HG03108 (cell line): Measurements from ENCODE around the gene ESAM.
"Not testable (repeated sequence)": the region's sequence is repeated elsewhere in the genome, so short reads cannot be mapped to it uniquely, and the experiment has no call there.

Experiments used
- ATAC-seq: cut with Tn5 transposase; IDR thresholded peaks from one replicate; pipeline ENCODE4 v1.9.1; 2021; ENCODE audit warnings: moderate library complexity; ENCODE audit not compliant: unreplicated experiment

Gene ESAM

DNA sequence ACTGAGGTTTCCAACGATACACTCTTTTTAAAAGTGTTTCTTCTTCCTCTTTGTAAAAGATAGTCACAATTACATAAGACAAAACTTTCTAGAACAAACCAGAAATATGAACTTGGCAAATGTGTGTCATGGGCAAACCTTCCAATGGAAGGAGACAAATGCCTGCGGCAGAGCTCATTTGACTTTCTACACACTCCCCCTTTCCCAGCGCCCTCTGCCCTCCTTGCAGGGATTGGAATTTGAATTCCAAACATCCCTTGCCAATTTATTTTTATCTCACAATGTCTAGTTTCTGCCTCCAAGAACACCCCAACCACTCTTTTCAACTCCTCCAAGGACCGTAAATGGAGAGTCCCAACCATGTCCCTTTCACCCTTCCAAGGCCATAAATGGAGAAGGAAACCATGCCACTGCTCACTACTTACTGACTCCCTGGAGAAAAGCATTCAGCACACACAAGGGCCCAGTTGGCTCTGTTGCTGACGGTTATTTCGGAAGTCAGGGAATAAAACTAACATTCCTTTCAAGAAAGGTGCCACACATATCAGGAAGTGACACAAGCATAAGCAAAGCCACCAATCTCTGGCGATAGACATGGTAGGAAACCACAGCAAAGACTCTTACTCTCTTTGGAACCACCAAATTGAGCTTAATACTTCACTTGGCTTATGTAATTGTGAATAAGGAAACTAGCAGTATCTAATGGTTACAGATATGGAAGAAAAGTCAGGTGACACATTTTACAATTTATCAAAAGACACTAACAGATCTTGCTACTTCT lies 15.0 kb upstream of the ESAM start:
- no peak for ATAC-seq

GRCh38 chr11:124770959-124771358 lies 8.9 kb upstream of the ESAM start:
- ATAC-seq = not testable (repeated sequence)

GRCh38 chr11:124769806-124770774 lies 8.0 kb upstream of the ESAM start:
- no peak for ATAC-seq

- ATAC-seq = no peak
Measured at GRCh38 chr11:124768914-124769313, 6.8 kb upstream of the ESAM start.

DNA sequence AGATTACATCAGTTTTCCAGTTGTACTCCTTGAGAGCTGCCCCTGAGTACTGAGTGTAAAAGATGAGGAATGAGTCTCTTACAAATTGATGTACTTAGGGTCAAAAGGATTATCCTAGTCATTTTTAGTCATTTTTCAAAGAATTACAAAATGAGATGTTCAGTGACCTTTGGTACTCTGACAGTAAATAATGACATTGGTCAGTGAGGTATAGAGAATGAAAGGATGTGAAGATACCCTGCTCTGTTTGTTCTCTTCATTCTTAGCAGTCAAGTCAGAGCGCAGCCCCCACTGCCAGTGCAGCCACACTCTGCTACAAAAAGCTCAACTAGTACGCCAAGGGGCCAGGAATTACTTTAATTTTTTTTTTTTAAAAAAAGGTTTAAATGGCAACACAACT lies 4.1 kb upstream of the ESAM start:
- no peak for ATAC-seq

DNA sequence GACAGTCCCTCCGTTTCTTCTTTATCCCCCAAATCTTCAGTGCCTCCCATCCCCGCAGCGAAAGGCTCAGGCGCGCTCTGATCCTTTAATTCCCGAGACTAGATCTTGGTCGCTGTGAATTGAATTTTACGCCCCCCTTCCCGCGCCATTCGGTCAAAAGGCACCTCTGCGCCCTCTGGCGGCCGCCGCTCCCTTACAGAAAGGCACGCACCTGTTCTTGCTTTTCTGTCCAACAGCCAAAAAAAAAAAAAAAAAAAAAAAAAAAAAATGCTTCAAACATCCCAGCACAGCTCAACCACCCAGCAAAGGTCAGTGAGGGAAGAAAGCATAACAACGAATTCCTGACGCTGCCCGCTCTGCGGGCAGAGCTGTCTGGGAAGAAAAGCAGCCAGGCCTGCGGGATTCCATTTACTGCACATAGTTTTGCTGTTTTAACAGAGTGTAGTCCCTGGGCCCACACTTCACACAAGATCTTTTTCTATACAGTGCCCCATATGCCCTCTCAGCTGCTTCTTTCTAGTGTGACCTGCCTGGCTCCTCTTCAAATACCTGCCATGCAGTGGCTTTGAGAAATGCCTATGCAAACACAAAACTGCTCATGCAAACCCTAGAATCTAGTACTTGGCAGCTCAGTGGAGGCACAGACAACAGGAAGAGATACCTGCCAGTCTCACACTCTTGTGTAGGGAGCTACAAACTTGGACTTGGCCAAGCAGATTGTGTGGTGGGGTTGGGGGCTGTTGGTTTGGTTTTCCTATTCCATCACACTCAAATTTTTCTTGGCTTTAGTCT lies 1.3 kb upstream of the ESAM start:
- ATAC-seq = no peak

DNA sequence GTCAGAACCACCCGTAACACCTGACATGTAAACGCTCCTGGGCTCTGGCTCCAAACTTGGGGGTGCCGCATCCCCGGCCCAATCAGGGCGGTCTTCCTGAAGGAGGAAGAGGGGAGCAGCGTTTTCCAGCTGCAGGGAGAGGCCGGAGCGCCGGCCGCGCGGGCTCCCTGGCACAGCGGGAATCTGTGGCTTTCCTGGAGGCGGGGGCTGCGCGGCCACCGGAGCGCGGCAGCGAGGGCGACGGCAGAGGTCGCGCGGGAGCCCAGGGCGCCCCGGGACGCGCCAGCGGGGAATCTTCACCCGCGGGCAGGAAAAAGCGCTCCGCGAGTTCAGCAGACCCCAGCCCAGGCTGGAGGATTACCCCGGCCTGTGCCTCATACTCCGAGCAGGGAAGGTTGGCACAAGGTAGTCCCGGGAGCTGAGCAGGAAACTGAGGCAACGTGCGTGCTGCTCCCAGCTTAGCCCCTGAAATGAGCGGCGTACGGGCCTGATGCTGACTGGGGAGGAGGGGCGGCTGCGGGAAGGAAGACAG lies 600 bp upstream of the ESAM start:
- peak; percentile 5 for ATAC-seq

GRCh38 chr11:124761301-124762104 lies 587 bp downstream of the ESAM start:
- ATAC-seq = no peak

- ATAC-seq = no peak
Measured at GRCh38 chr11:124760806-124761205, 1.3 kb downstream of the ESAM start.

DNA sequence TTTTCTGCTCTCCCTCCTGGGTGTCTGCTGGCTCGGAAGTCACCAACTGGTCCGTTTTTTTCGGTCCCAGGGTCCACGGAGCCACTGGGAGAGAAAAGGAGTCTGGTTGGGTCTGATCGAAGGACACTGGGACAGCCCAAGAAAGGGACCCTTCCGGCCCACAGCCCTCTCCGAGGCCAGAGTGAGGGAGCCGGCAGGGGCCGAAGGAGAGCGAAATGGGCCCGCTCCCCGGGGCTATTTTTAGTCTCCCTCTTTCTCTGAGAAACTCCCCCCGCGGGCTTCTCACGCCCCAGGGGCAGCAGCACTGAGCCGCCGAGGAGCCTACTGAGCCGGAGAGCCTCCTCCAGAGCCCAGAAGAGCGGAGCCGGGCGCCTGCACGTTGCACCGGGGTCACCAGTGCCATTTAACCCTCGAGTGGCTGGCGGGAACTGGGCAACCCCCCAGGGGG lies 1.9 kb downstream of the ESAM start:
- ATAC-seq = no peak

DNA sequence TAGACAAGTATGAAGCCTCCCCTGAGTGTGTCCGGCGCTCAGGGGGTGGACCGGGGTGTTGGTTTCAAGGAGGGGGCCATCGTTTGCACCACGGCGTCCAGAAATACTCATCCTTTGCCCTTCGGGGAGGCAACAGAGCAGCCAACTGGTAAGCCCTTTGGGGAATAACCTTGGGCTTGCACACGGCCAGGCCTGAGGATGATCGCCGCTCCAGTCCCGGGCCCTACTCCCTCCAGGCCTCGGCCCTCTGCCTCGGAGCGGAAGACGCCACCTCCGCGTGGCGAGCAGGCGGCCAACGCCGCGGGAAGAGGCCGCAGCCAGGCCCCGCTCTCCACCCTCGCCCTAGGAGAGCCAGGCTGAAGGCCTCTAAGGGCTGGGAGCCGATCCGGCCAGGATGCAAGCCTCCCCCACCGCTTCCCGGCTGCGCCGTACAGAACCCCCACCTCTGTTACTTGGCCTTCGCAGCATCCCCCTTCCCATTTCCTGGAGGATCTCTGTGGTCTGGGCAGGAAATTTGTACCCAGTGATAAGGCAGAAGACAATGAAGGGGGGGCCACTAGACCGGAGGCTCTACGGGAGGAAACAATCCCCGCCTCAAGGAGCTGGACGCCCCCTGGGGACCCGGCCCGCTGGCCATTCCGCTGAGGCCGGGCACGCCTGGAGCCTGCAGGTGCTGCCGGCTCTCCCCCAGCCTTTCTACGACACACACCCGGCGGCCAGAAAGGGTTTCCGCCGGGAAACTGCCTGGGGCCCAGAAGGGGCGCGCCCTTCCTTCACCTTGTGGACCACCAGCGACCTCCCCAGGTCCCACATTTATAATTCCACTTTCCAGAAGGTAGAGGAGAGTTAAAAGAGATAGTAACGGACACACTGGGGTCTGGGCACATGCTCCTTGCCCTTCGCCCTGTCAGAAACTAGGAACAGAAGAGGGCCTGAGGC lies 2.6 kb downstream of the ESAM start:
- no peak for ATAC-seq

DNA sequence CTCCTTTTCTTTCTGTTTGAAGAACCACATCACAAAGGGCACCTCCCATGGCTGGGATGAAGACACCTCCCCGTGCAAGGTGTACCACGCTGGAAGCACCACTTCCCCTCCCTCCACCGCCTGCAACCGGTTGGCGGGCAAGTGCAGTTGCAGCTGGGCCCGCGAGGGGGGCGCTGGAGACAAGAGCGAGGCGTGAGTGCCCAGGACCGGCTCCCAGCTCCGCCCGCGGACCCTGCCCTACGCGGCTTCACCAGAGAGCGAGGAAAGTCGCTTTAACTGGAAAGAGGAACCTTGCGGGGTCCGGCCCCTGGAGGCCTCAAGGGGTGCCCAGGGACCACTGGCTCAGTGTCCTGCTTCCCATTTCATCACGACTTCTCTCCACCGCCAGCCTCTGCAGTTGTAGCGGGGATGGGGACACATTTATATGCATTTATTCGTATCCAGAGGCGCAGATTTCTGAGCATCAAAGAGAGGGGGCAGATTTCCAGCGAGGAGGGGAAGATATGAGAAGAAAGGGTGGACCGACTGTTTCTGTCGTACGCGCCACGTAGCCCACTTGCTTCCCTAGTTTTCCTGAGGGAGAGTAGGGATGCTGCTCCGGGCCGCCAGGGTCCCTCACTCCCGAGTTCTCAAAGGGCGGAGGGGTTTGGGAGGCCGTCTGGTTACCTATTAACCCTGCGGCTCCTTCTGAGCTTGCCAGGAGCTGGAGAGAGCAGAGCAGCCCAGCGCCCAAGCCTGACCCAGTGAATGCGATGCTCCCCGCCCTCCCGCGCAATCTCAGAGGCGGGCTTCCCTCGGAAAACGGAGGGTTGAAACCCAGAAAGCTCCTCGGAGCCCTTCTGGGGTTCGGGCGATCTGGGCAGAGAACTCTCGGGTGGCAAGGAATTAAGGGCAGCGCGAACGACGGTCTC lies 3.5 kb downstream of the ESAM start:
- ATAC-seq = peak; percentile 38

DNA sequence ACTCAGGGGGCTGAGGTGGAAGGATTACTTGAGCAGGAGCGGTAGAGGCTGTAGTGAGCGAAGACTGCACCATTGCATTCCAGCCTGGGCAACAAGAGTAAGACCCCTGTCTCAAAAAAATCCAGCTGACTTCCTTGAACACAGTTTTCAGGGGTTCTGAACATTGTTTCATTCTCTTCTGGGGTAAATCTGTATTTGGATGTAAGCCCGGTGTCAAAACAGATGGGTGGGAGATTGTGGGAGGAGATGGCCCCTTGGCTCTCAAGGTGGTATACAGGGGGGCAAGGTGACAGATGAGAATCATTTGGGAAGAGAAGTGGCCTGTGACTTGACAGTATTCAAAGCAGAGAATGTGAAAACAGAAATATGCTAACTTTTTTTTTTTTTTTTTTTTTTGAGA lies 4.8 kb downstream of the ESAM start:
- no peak for ATAC-seq

DNA sequence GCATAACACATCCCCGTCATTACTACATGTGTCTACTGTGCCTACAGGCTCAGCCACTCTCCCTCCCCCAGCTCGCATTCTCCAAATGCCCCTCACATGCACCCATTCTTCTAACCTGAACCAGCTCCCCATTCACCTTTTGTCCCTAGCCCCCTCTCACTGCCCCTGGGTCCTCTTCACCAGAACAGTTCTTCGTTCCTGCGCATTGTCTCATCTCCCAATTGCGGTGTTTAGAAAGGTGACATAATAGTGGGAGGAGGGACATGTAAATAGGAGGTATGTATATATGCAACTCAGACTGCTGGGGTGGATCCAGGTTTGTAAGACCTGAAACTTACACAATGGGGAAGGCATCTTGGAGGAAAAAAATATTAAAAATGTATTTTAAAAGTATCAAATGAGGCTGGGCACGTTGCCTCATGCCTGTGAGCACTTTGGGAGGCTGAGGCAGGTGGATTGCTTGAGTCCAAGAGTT lies 5.3 kb downstream of the ESAM start:
- ATAC-seq = no peak

DNA sequence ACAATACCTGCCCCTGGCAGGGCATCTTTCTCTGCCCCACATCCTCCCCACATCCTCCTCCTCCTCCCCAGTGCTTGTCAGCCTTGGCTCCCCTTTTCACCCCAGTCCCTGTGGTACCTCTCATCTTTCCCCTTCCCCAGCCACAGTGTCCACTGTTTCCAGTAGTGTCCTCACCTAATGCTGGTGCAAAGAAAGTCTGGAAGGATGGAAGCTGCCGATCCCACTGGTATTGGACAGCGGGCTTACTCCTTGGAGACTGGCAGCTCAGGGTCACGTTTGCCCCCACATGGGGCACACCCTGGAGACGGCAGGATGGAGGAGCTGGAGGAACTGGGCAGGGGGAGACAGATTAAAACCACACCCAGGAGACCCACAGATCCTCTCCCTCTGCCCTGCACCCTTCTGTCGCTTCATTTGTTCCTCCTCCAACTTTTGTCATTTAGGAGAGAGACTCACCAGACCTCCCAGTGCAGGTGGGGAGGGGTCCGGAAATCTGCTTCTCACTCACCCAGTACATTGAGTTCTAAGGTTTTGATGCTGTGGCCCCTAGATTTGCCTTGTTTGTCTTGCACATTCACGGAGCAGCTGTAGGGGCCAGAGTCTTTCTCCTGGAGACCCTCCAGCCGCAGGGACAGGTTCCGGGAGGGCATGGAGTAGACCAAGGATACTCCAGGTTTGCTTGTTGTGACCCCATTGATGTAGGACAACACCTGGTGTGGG lies 5.9 kb downstream of the ESAM start:
- no peak for ATAC-seq

- ATAC-seq = no peak
Measured at GRCh38 chr11:124754710-124755109, 7.4 kb downstream of the ESAM start.

DNA sequence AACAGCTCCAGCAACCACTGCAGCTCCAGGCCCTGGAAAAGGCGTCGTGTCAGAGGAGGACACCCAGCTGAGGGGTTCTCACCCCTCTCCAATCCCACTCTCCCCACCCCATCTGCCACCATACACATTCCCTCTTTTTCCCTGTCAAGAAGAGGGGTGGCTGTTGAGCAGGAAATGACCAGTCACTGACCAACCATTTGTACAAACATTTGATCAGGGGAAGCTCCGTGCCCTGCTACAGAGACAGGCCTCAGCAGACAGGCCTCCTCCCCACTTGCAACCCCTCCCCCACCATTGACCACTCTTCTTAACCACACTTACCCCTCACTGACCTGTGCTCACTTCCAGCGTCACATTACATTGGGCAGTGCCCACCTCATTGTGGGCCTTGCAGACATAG lies 7.8 kb downstream of the ESAM start:
- ATAC-seq = no peak
